ENCODE results near the gene RPA3. TPM values are rescaled to one million over a fixed set of nuclear protein-coding genes. Genes with fewer than 3 reads are reported as not detected.

Gene RPA3
- total and polyA plus RNA-seq, 7 donors, result 10.8 to 24.8 (median 13.8) TPM

GRCh38 chr7:7687800-7688199, 30.6 kb downstream of the RPA3 start:
- 0 to 3% (median 1%) methylated on average over 1 of the region's 1 CpG for WGBS, 3 donors
- Histone ChIP-seq H3K4me1 (peaks cover 25% of the 10 kb centered on the region), H3K9me3 (no peaks in the 10 kb centered on the region), H3K4me3 (peak overlapping the region; percentile 62), H3K36me3 (ENCODE audit: insufficient read depth in 1 of 2, low read depth in 1 of 2) (no peaks in the 10 kb centered on the region), H3K27me3 (ENCODE audit: insufficient read depth in 3 of 3, low read length in 2 of 3) (no peaks in the 10 kb centered on the region), H3K27ac (peak overlapping the region; percentile 79)
- DNase-seq, result no peak
- no peak for ATAC-seq
- intact Hi-C loops (cut with DNase I), result loop anchor here (10.0 kb wide), 2 partner anchors 177 to 277 kb away; partner anchors contain the start of gene GLCCI1 (in 1 of the 2)
- TF ChIP-seq CTCF (IDR thresholded peaks at IDR 0.05), result no peak

- H3K27ac ChIP-seq, result peak overlapping the region; percentile 79
- WGBS, 3 donors, result 45 to 55% (median 46%) methylated on average over 2 of the region's 2 CpGs
- ATAC-seq (no peak), DNase-seq (no peak)
- TF ChIP-seq CTCF (IDR thresholded peaks at IDR 0.05), result no peak
- intact Hi-C loops (cut with DNase I), result loop anchor here (10.0 kb wide), 2 partner anchors 178 to 278 kb away; partner anchors contain the start of gene GLCCI1 (in 1 of the 2)
- H3K36me3 ChIP-seq (ENCODE audit: insufficient read depth in 1 of 2, low read depth in 1 of 2), result no peaks in the 10 kb centered on the region
- H3K9me3 ChIP-seq, result no peaks in the 10 kb centered on the region
- no peak overlapping the region for H3K4me3 ChIP-seq
- H3K27me3 ChIP-seq (ENCODE audit: insufficient read depth in 3 of 3, low read length in 2 of 3), result no peaks in the 10 kb centered on the region
- H3K4me1 ChIP-seq, result peaks cover 29% of the 10 kb centered on the region
Observed at GRCh38 chr7:7686811-7687508, 31.4 kb downstream of the RPA3 start.

GRCh38 chr7:7682861-7683260, 35.5 kb downstream of the RPA3 start:
- DNase-seq (no peak), ATAC-seq (no peak)
- H3K27ac ChIP-seq, result no peak overlapping the region
- no peak for TF ChIP-seq CTCF (IDR thresholded peaks at IDR 0.05)
- H3K36me3 ChIP-seq (ENCODE audit: insufficient read depth in 1 of 2, low read depth in 1 of 2), result no peaks in the 10 kb centered on the region
- intact Hi-C loops (cut with DNase I), result loop anchor here (5.0 to 10.0 kb wide), 5 partner anchors 34 to 534 kb away; partner anchors contain the start of genes GLCCI1 (in 1 of the 2) and RPA3 (in 1 of the 2)
- peaks cover 2% of the 10 kb centered on the region for H3K9me3 ChIP-seq
- peaks cover 23% of the 10 kb centered on the region for H3K4me1 ChIP-seq
- H3K27me3 ChIP-seq (ENCODE audit: insufficient read depth in 3 of 3, low read length in 2 of 3), result no peaks in the 10 kb centered on the region
- peak overlapping the region; percentile 27 for H3K4me3 ChIP-seq
- WGBS, 3 donors, result 20 to 35% (median 30%) methylated on average over 5 of the region's 5 CpGs

- no peaks in the 10 kb centered on the region for H3K36me3 ChIP-seq (ENCODE audit: insufficient read depth in 1 of 2, low read depth in 1 of 2)
- peak overlapping the region; percentile 76 for H3K27ac ChIP-seq
- intact Hi-C loops (cut with DNase I), result loop anchor here (2.0 to 10.0 kb wide), 6 partner anchors 35 to 535 kb away; partner anchors contain the start of genes GLCCI1 (in 1 of the 2) and RPA3 (in 1 of the 2)
Observed at GRCh38 chr7:7681936-7682329, 36.5 kb downstream of the RPA3 start.

More at GRCh38 chr7:7681936-7682329, 36.5 kb downstream of the RPA3 start:
- peaks cover 17% of the 10 kb centered on the region for H3K4me1 ChIP-seq
- no peak for TF ChIP-seq CTCF (IDR thresholded peaks at IDR 0.05)
- H3K9me3 ChIP-seq, result peaks cover 3% of the 10 kb centered on the region
- H3K4me3 ChIP-seq, result peak overlapping the region; percentile 38
- ATAC-seq (peak in 2 of 4 donors; percentile 47 to 52), DNase-seq (no peak)
- H3K27me3 ChIP-seq (ENCODE audit: insufficient read depth in 3 of 3, low read length in 2 of 3), result no peaks in the 10 kb centered on the region
